HCT116 (cell line): ENCODE results near the gene GPS1. TPM values are rescaled to one million over a fixed set of nuclear protein-coding genes. Genes with fewer than 3 reads are reported as not detected.

Source experiments
- ATAC-seq: fragments of 200-7000 bp; cut with Tn5 transposase; 2 replicates; pipeline ENCODE4 v1.9.1; 2020; ENCODE audit warnings: mild to moderate bottlenecking, moderate library complexity
- BruUV-seq: library from RNA; stranded (reverse); fragments of 400-500 nt; replicated peaks from 2 replicates; lab custom pipeline; 2021; lab: Mats Ljungman, UMichigan
- CTCF ChIA-PET: fragments of 300-600 bp; sonication (Branson Sonifier 250); formaldehyde crosslinking; loops from one replicate; lab custom pipeline; 2021; ENCODE audit warnings: antibody characterized with exemption; lab: Charles Lee
- POLR2A ChIA-PET: fragments of 300-600, 350-600 bp; sonication (Branson Sonifier 250); formaldehyde crosslinking; loops from one replicate; lab custom pipeline; 2021; ENCODE audit warnings: antibody characterized with exemption; lab: Charles Lee
- RAD21 ChIA-PET, 2 experiments: fragments of 300-600 bp; sonication (Branson Sonifier 250); formaldehyde crosslinking; loops; one replicate each; lab custom pipeline; 2023; ENCODE audit warnings: low total read pairs in 2 of 2; ENCODE audit not compliant: uncharacterized antibody in 2 of 2, unreplicated experiment in 2 of 2, low non-redundant PET in 1 of 2; lab: Charles Lee
- DNase-seq: peaks from one replicate; pipeline ENCODE4 v3.0.0-alpha.2; 2010; ENCODE audit warnings: low read depth, low spot score
- H2AFZ ChIP-seq: fragments of 200-600 bp; shearing (Covaris generic), sonication (generic); 2 replicates; pipeline ENCODE4 v1.6.1; 2017; ENCODE audit warnings: low read depth, mixed run types, mixed read lengths, antibody characterized with exemption, low read length; ENCODE audit not compliant: poor library complexity, severe bottlenecking
- H3K27ac ChIP-seq: 2 replicates; pipeline ENCODE4 v1.5.1; 2012; ENCODE audit warnings: low read depth, low read length
- H3K27me3 ChIP-seq: fragments of 200-600 bp; sonication (generic); 2 replicates; pipeline ENCODE4 v1.6.1; 2016; ENCODE audit warnings: mixed run types, low read length, mixed read lengths; ENCODE audit not compliant: insufficient read depth
- H3K36me3 ChIP-seq, 2 experiments: fragments of 200-500 bp in 1 of 2; fragments of 200-600 bp in 1 of 2; sonication (Bioruptor generic) in 1 of 2; sonication (generic) in 1 of 2; 2 replicates each; pipeline versions ENCODE4 v1.5.1 to v1.6.1; 2014 to 2016; ENCODE audit warnings: low read length in 2 of 2, inconsistent platforms in 1 of 2, mixed read lengths in 1 of 2, mixed run types in 1 of 2; ENCODE audit not compliant: insufficient read depth in 2 of 2, control insufficient read depth in 1 of 2
- H3K4me1 ChIP-seq, 2 experiments: fragments of 200-600 bp in 1 of 2; sonication (generic) in 1 of 2; 2 replicates each; pipeline versions ENCODE4 v1.5.1 to v1.6.1; 2012 to 2017; ENCODE audit warnings: low read length in 2 of 2, inconsistent platforms in 1 of 2, mild to moderate bottlenecking in 1 of 2, mixed read lengths in 1 of 2, mixed run types in 1 of 2, moderate library complexity in 1 of 2; ENCODE audit not compliant: insufficient read depth in 2 of 2, control insufficient read depth in 1 of 2
- H3K4me2 ChIP-seq: fragments of 200-600 bp; sonication (generic); 2 replicates; pipeline ENCODE4 v1.6.1; 2017; ENCODE audit warnings: mixed run types, low read length, mixed read lengths
- H3K4me3 ChIP-seq, 2 experiments: fragments of 200-600 bp in 1 of 2; sonication (generic) in 1 of 2; replicated peaks in 1 of 2; 2 replicates each; pipeline ENCODE4 v1.5.1; 2011 to 2016; ENCODE audit warnings: low read length in 2 of 2, control low read depth in 1 of 2, low read depth in 1 of 2, mild to moderate bottlenecking in 1 of 2, mixed read lengths in 1 of 2, mixed run types in 1 of 2
- H3K79me2 ChIP-seq: fragments of 200-600 bp; sonication (generic); 2 replicates; pipeline ENCODE4 v1.6.1; 2017; ENCODE audit warnings: mild to moderate bottlenecking, mixed run types, low read length, moderate library complexity, mixed read lengths; ENCODE audit not compliant: insufficient read depth
- H3K9ac ChIP-seq: fragments of 200-600 bp; sonication (generic); 2 replicates; pipeline ENCODE4 v1.6.1; 2016; ENCODE audit warnings: low read length, mixed read lengths
- H3K9me2 ChIP-seq: fragments of 200-600 bp; sonication (generic), shearing (Covaris generic); 2 replicates; pipeline ENCODE4 v1.6.1; 2017; ENCODE audit warnings: mixed run types, mild to moderate bottlenecking, moderate library complexity; ENCODE audit not compliant: insufficient read depth
- H3K9me3 ChIP-seq, 2 experiments: fragments of 200-500 bp in 1 of 2; fragments of 200-600 bp in 1 of 2; sonication (Bioruptor generic) in 1 of 2; sonication (generic) in 1 of 2; 2 replicates each; pipeline ENCODE4 v1.6.1; 2014 to 2017; ENCODE audit warnings: low read length in 2 of 2, mixed read lengths in 2 of 2, inconsistent platforms in 1 of 2, low read depth in 1 of 2, mild to moderate bottlenecking in 1 of 2, mixed run types in 1 of 2, moderate library complexity in 1 of 2; ENCODE audit not compliant: control insufficient read depth in 1 of 2, insufficient read depth in 1 of 2
- H4K20me1 ChIP-seq: fragments of 200-600 bp; sonication (generic), shearing (Covaris generic); 2 replicates; pipeline ENCODE4 v1.6.1; 2017; ENCODE audit warnings: mixed run types, mild to moderate bottlenecking, moderate library complexity; ENCODE audit not compliant: insufficient read depth
- CBX3 ChIP-seq: IDR thresholded peaks from 2 replicates; pipeline ENCODE4 v1.6.1; 2012; ENCODE audit warnings: low read depth
- CEBPB ChIP-seq: IDR thresholded peaks from 2 replicates; pipeline ENCODE4 v1.6.1; 2012; ENCODE audit warnings: low read depth
- EZH2phosphoT487 ChIP-seq: fragments of 200-600 bp; IDR thresholded peaks from 2 replicates; pipeline ENCODE4 v1.6.1; 2018; ENCODE audit warnings: antibody characterized with exemption, borderline replicate concordance
- FOSL1 ChIP-seq: IDR thresholded peaks from 2 replicates; pipeline ENCODE4 v1.6.1; 2012; ENCODE audit warnings: low read depth
- SIN3A ChIP-seq: IDR thresholded peaks from 2 replicates; pipeline ENCODE4 v1.6.1; 2012; ENCODE audit warnings: low read depth
- intact Hi-C: fragments of 100-400 bp; cut with micrococcal nuclease; formaldehyde crosslinking; loops from 2 replicates; pipeline ENCODE4 v1.10.0; 2022
- total RNA-seq: library from RNA; stranded (reverse); gene quantifications from one replicate; pipeline ENCODE4 v1.2.1, GENCODE V29; 2021; ENCODE audit not compliant: unreplicated experiment
- TF ChIP-seq, protein P1 (sequence below): IDR thresholded peaks from 2 replicates; pipeline ENCODE4 v1.6.1; 2012; ENCODE audit warnings: low read depth
- TF ChIP-seq, protein P2 (sequence below), 3 experiments: fragments of 200-600 bp in 1 of 3; sonication (generic) in 1 of 3; IDR thresholded peaks in 2 of 3; conservative IDR thresholded peaks in 1 of 3; 2 replicates each; pipeline ENCODE4 v1.5.1; 2012 to 2017; ENCODE audit warnings: low read depth in 2 of 3, low read length in 2 of 3, antibody characterized with exemption in 1 of 3, borderline replicate concordance in 1 of 3, control low read depth in 1 of 3, mild to moderate bottlenecking in 1 of 3, mixed read lengths in 1 of 3, mixed run types in 1 of 3, moderate library complexity in 1 of 3; ENCODE audit not compliant: insufficient read depth in 1 of 3

Gene GPS1
- total RNA-seq, 1 experiment from 2014 or later = 205 TPM

DNA sequence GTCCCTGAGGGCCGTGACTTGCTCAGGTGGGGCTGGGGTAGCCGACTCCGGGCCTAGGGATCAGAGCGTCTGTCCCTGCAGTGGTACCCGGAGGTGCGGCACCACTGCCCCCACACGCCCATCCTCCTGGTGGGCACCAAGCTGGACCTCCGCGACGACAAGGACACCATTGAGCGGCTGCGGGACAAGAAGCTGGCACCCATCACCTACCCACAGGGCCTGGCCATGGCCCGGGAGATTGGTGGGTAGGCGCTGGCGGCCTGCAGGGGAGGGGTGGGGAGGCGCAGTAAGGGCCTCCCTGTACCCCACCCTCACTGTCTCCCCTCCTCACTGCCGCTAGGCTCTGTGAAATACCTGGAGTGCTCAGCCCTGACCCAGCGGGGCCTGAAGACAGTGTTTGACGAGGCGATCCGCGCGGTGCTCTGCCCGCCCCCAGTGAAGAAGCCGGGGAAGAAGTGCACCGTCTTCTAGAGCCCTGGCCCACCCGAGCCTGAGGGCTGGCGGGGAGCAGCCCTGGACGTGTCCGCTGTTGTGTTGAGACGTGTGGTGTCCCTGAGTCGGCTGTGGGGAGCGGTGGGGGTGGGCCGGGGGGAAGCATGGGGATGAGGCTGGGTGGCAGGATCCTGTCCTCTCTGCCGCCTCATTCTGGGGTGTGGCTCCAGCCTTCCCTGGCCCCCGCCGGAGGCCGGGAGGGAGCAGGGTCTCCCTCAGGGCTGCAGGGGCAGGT lies 18.2 kb upstream of the GPS1 start:
- no peaks in the 10 kb centered on the region for H3K27me3 ChIP-seq
- H2AFZ ChIP-seq = no peak overlapping the region
- peak overlapping the region; percentile 92; the same call in 1 of the 2 replicates for H3K27ac ChIP-seq
- RAD21 ChIA-PET = no interaction called here
- no peak overlapping the region; a peak in 1 of 4 replicates for H3K4me3 ChIP-seq
- H3K4me1 ChIP-seq = peaks cover 20 to 67% of the 10 kb centered on the region in 2 experiments
- H3K4me2 ChIP-seq = peak overlapping the region; percentile 98; the same call in 1 of the 2 replicates
- POLR2A ChIA-PET = no interaction called here
- H3K9ac ChIP-seq = peak overlapping the region; percentile 93; the same call in 1 of the 2 replicates
- H3K36me3 ChIP-seq = peaks cover 0 to 12% of the 10 kb centered on the region in 2 experiments; a peak in 1 of 4 replicates
- no peaks in the 10 kb centered on the region for H3K9me3 ChIP-seq
- H4K20me1 ChIP-seq = no peaks in the 10 kb centered on the region
- no peak for ATAC-seq
- intact Hi-C loops = loop anchor here (5.0 to 10.0 kb wide), 4 partner anchors 261 to 381 kb away; partner anchors contain the start of genes HEXD and OGFOD3
- peaks cover 28% of the 10 kb centered on the region; the same call in 1 of the 2 replicates for H3K79me2 ChIP-seq
- CTCF ChIA-PET = interaction anchor here (4.8 kb wide), 1 partner anchor 12 kb away, joined by 57 read pairs; the partner anchor contains the start of genes CENPX and LRRC45
- no TSS peak for BruUV-seq
- no peak for DNase-seq
- no peak for TF ChIP-seq FOSL1
- TF ChIP-seq CEBPB = no peak
- TF ChIP-seq, protein P1, sequence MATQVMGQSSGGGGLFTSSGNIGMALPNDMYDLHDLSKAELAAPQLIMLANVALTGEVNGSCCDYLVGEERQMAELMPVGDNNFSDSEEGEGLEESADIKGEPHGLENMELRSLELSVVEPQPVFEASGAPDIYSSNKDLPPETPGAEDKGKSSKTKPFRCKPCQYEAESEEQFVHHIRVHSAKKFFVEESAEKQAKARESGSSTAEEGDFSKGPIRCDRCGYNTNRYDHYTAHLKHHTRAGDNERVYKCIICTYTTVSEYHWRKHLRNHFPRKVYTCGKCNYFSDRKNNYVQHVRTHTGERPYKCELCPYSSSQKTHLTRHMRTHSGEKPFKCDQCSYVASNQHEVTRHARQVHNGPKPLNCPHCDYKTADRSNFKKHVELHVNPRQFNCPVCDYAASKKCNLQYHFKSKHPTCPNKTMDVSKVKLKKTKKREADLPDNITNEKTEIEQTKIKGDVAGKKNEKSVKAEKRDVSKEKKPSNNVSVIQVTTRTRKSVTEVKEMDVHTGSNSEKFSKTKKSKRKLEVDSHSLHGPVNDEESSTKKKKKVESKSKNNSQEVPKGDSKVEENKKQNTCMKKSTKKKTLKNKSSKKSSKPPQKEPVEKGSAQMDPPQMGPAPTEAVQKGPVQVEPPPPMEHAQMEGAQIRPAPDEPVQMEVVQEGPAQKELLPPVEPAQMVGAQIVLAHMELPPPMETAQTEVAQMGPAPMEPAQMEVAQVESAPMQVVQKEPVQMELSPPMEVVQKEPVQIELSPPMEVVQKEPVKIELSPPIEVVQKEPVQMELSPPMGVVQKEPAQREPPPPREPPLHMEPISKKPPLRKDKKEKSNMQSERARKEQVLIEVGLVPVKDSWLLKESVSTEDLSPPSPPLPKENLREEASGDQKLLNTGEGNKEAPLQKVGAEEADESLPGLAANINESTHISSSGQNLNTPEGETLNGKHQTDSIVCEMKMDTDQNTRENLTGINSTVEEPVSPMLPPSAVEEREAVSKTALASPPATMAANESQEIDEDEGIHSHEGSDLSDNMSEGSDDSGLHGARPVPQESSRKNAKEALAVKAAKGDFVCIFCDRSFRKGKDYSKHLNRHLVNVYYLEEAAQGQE = no peak
- no peak for TF ChIP-seq SIN3A
- TF ChIP-seq EZH2phosphoT487 = no peak
- TF ChIP-seq, protein P2, sequence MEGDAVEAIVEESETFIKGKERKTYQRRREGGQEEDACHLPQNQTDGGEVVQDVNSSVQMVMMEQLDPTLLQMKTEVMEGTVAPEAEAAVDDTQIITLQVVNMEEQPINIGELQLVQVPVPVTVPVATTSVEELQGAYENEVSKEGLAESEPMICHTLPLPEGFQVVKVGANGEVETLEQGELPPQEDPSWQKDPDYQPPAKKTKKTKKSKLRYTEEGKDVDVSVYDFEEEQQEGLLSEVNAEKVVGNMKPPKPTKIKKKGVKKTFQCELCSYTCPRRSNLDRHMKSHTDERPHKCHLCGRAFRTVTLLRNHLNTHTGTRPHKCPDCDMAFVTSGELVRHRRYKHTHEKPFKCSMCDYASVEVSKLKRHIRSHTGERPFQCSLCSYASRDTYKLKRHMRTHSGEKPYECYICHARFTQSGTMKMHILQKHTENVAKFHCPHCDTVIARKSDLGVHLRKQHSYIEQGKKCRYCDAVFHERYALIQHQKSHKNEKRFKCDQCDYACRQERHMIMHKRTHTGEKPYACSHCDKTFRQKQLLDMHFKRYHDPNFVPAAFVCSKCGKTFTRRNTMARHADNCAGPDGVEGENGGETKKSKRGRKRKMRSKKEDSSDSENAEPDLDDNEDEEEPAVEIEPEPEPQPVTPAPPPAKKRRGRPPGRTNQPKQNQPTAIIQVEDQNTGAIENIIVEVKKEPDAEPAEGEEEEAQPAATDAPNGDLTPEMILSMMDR (IDR thresholded peaks at IDR 0.05 in 2 of 3, conservative IDR thresholded peaks at IDR 0.05 in 1 of 3; ENCODE audit: borderline replicate concordance in 1 of 3, insufficient read depth in 1 of 3, low read depth in 2 of 3, low read length in 2 of 3) = no peak
- no peak for TF ChIP-seq CBX3
- H3K9me2 ChIP-seq = no peaks in the 10 kb centered on the region
